HepG2 (cell line): Measurements from ENCODE around the gene GCN1. TPM values are rescaled to one million over a fixed set of nuclear protein-coding genes. Genes with fewer than 3 reads are reported as not detected.
"Not testable (repeated sequence)": the region's sequence is repeated elsewhere in the genome, so short reads cannot be mapped to it uniquely, and the experiment has no call there.

Experiments used
- ATAC-seq: fragments of 200-7000 bp; cut with Tn5 transposase; 3 replicates; pipeline ENCODE4 v1.9.1; 2020; ENCODE audit warnings: mild to moderate bottlenecking, moderate library complexity
- BruUV-seq: library from RNA; stranded (reverse); fragments of 400-500 nt; replicated peaks from 2 replicates; lab custom pipeline; 2021; lab: Mats Ljungman, UMichigan
- CTCF ChIA-PET: fragments of 300-600 bp; formaldehyde crosslinking; extraction: SDS; loops from one replicate; lab custom pipeline; 2021; ENCODE audit warnings: low total read pairs, inconsistent platforms, low intra/inter-chr PET ratio; lab: Yijun Ruan, JAX
- POLR2A ChIA-PET: fragments of 350-600 bp; sonication (Branson Sonifier 250); formaldehyde crosslinking; loops from one replicate; lab custom pipeline; 2020; ENCODE audit warnings: antibody characterized with exemption, inconsistent platforms; lab: Yijun Ruan, JAX
- DNase-seq: peaks from one replicate; pipeline ENCODE4 v3.0.0-alpha.2; 2015; ENCODE audit warnings: low spot score
- FAIRE-seq: peaks from 3 replicates; lab custom pipeline; 2011; peaks lifted over from hg19 to GRCh38; lab: Jason Lieb, UNC
- H2AFZ ChIP-seq: one replicate; pipeline ENCODE4 v1.6.1; 2011; ENCODE audit warnings: low read length, inconsistent platforms
- H3K27ac ChIP-seq: fragments of 300-600 bp; 3 replicates; pipeline ENCODE4 v1.8.0; 2011; ENCODE audit warnings: mixed run types, mild to moderate bottlenecking, mixed read lengths, low read length, inconsistent platforms; ENCODE audit not compliant: insufficient read depth; ENCODE audit errors: extremely low read length
- H3K27me3 ChIP-seq, 2 experiments: fragments of 200-600 bp in 1 of 2; 2 replicates in 1 of 2; 3 replicates in 1 of 2; pipeline versions ENCODE4 v1.6.0 to v1.8.0; 2011; ENCODE audit warnings: low read length in 2 of 2, mild to moderate bottlenecking in 2 of 2, moderate library complexity in 2 of 2, inconsistent platforms in 1 of 2; ENCODE audit not compliant: insufficient read depth in 2 of 2, control insufficient read depth in 1 of 2
- H3K36me3 ChIP-seq, 2 experiments: fragments of 200-600 bp in 1 of 2; replicated peaks in 1 of 2; 2 replicates in 1 of 2; 3 replicates in 1 of 2; pipeline versions ENCODE4 v1.5.1 to v1.8.0; 2011; ENCODE audit warnings: low read length in 2 of 2, inconsistent platforms in 1 of 2; ENCODE audit not compliant: insufficient read depth in 2 of 2, control insufficient read depth in 1 of 2
- H3K4me1 ChIP-seq: 2 replicates; pipeline ENCODE4 v1.5.1; 2012; ENCODE audit warnings: low read length, inconsistent platforms; ENCODE audit not compliant: insufficient read depth
- H3K4me2 ChIP-seq: 2 replicates; pipeline ENCODE4 v1.6.0; 2011; ENCODE audit warnings: low read depth, low read length, inconsistent platforms
- H3K4me3 ChIP-seq, 3 experiments: fragments of 200-600 bp in 1 of 3; sonication (generic), shearing (Covaris generic) in 1 of 3; replicated peaks in 1 of 3; 2 replicates each; pipeline ENCODE4 v1.5.1; 2011 to 2016; ENCODE audit warnings: low read length in 3 of 3, inconsistent platforms in 2 of 3, low read depth in 2 of 3, mild to moderate bottlenecking in 2 of 3, control low read depth in 1 of 3, mixed read lengths in 1 of 3; ENCODE audit not compliant: insufficient read depth in 1 of 3
- H3K79me2 ChIP-seq: one replicate; pipeline ENCODE4 v1.6.1; 2011; ENCODE audit warnings: low read length, inconsistent platforms; ENCODE audit not compliant: insufficient read depth
- H3K9ac ChIP-seq: 2 replicates; pipeline ENCODE4 v1.6.0; 2011; ENCODE audit warnings: mild to moderate bottlenecking, low read depth, low read length, inconsistent platforms; ENCODE audit not compliant: insufficient read depth
- H3K9me3 ChIP-seq: 2 replicates; pipeline ENCODE4 v1.5.1; 2012; ENCODE audit warnings: mild to moderate bottlenecking, low read length
- H4K20me1 ChIP-seq: 2 replicates; pipeline ENCODE4 v1.6.0; 2011; ENCODE audit warnings: inconsistent platforms, mild to moderate bottlenecking, low read length, moderate library complexity; ENCODE audit not compliant: insufficient read depth
- HDAC6 ChIP-seq: fragments of 200-600 bp; sonication (generic); IDR thresholded peaks from 2 replicates; pipeline ENCODE4 v1.7.0; 2017; ENCODE audit warnings: mild to moderate bottlenecking, antibody characterized with exemption, low read length, low read depth
- POLR2A ChIP-seq, 2 experiments: IDR thresholded peaks; 2 replicates each; pipeline ENCODE4 v1.6.1; 2011; ENCODE audit warnings: low read depth in 2 of 2, low read length in 2 of 2, mild to moderate bottlenecking in 1 of 2, moderate library complexity in 1 of 2; ENCODE audit not compliant: insufficient read depth in 1 of 2
- POLR2AphosphoS5 ChIP-seq: IDR thresholded peaks from 2 replicates; pipeline ENCODE4 v1.6.1; 2012; ENCODE audit warnings: low read depth, low read length
- POLR2G ChIP-seq: fragments of 200-400 bp; formaldehyde crosslinking; IDR thresholded peaks from 2 replicates; pipeline ENCODE4 v1.6.1; 2018; ENCODE audit warnings: mild to moderate bottlenecking, low read depth, low read length, moderate library complexity
- RBFOX2 ChIP-seq: fragments of 200-400 bp; formaldehyde crosslinking; IDR thresholded peaks from 2 replicates; pipeline ENCODE4 v1.6.1; 2017; ENCODE audit warnings: low read depth, mild to moderate bottlenecking, low read length
- RBM22 ChIP-seq: fragments of 200-400 bp; formaldehyde crosslinking; optimal IDR thresholded peaks from 2 replicates; pipeline ENCODE3; 2017; ENCODE audit warnings: mild to moderate bottlenecking, low read length, moderate library complexity
- ZNF788 ChIP-seq: sonication (generic); formaldehyde crosslinking; IDR thresholded peaks from 2 replicates; pipeline ENCODE4 v1.5.0; 2020; ENCODE audit warnings: mild to moderate bottlenecking, missing genetic modification reagents, borderline replicate concordance
- WGBS: methylation state at CpG from one replicate; pipeline ENCODE4 v1.1.6; 2017; ENCODE audit warnings: low lambda C conversion rate; 5-methylcytosine and 5-hydroxymethylcytosine counted together
- in situ Hi-C: cut with HindIII; loops from 2 replicates; pipeline ENCODE4 v1.10.0; 2017; ENCODE audit warnings: low pct_unique_long_range_greater_than_20kb; ENCODE audit not compliant: extremely low pct_ligation_motif_present
- intact Hi-C: fragments of 100-400 bp; cut with micrococcal nuclease; formaldehyde crosslinking; loops from one replicate; pipeline ENCODE4 v1.10.0; 2022; ENCODE audit not compliant: unreplicated experiment
- polyA plus RNA-seq, 8 experiments: library from polyadenylated mRNA; depleted of rRNA in 3 of 8; stranded (reverse) in 7 of 8; unstranded in 1 of 8; fragments of >200 nt; fragmentation: Illumina TruSeq in 4 of 8; extraction: Trizol in 4 of 8; gene quantifications; 2 replicates each; pipeline versions ENCODE4 v1.2.1 to v1.2.3, GENCODE V29; 2011 to 2016; ENCODE audit warnings: low read depth in 4 of 8, missing spikeins in 1 of 8, mixed read lengths in 1 of 8; ENCODE audit not compliant: insufficient read depth in 1 of 8
- total RNA-seq, 5 experiments: library from RNA; depleted of rRNA; stranded (reverse); fragments of >200 nt; fragmentation: Illumina TruSeq; extraction: Trizol; gene quantifications; 2 replicates each; pipeline ENCODE4 v1.2.3, GENCODE V29; 2016; ENCODE audit warnings: low read depth in 1 of 5

Gene GCN1
- total and polyA plus RNA-seq, 2 of the 13 experiments (the other 11 are each of a cell fraction or from before 2014, with no cell fraction given) = 58.2 to 83.0 TPM

- H3K4me1 ChIP-seq = peaks cover 60% of the 10 kb centered on the region
- no peak for ATAC-seq
- intact Hi-C loops = no loop called here
- POLR2A ChIA-PET = interaction anchor here (1.2 to 7.9 kb wide), 5 partner anchors 16 to 94 kb away, joined by 3 to 115 read pairs (median 24); partner anchors contain the start of gene RNU4-2
- DNase-seq = no peak
- CTCF ChIA-PET = no interaction called here
- peaks cover 4 to 38% of the 10 kb centered on the region in 2 experiments for H3K36me3 ChIP-seq
- H3K9me3 ChIP-seq = no peaks in the 10 kb centered on the region
- no peak overlapping the region for H2AFZ ChIP-seq
- H3K9ac ChIP-seq = no peak overlapping the region
- BruUV-seq = TSS peak; percentile 5
- peak overlapping the region; percentile 8; the same call in 1 of the 2 replicates for H3K4me2 ChIP-seq
- peaks cover 62% of the 10 kb centered on the region for H3K79me2 ChIP-seq
- no peaks in the 10 kb centered on the region; a peak in 1 of 5 replicates for H3K27me3 ChIP-seq
- 92% methylated on average over 4 of the region's 4 CpGs for WGBS
- H3K27ac ChIP-seq = no peak overlapping the region
- peaks cover 31% of the 10 kb centered on the region for H4K20me1 ChIP-seq
- in situ Hi-C loops = no loop called here
- H3K4me3 ChIP-seq = 0 out of 6 replicates have a peak overlapping the region, but pooled peaks of 1 of the 3 experiments have one; percentile 2
- TF ChIP-seq ZNF788 (no peak), POLR2AphosphoS5 (peak; percentile 56; the same call in 1 of the 2 replicates), POLR2A (IDR thresholded peaks at IDR 0.05; ENCODE audit: insufficient read depth in 1 of 2, low read depth in 2 of 2, low read length in 2 of 2) (peak in 1 of 2 experiments; percentile 38; a peak in 2 of 4 replicates), RBFOX2 (peak; percentile 57; the same call in 1 of the 2 replicates), RBM22 (peak; percentile 42), HDAC6 (no peak)
- FAIRE-seq = no peak
These were observed 3.0 kb upstream of the GCN1 start for GRCh38 chr12:120197542-120197887.

DNA sequence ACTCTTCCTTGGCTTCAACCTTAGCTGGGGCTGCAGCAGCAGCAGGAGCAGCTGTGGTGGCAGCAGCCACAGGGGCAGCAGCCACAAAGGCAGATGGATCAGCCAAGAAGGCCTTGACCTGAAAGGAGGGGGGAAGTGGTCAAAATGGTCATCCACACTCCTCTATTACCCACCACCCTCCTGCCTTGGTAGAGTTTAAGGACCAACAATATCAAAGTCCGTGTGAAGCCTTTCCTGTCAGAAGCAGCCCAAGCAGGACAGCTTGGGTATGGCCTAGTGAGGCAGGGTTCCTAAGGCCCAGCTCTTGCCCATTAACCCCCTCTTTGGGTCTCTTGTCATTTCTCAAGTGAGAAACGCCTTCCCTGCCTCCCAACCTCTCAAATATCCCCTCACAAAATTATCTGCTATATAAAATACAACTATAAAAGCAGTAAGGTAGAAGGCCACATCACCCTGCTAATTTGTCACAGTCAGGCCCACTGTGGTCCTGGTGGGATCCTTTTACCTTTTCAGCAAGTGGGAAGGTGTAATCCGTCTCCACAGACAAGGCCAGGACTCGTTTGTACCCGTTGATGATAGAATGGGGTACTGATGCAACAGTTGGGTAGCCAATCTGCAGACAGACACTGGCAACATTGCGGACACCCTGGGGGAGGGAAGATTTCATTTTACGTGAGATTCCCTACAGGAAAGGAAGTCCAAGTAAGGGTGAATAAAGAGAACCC lies 2.5 kb upstream of the GCN1 start:
- H3K9me3 ChIP-seq, FAIRE-seq, ATAC-seq, intact Hi-C loops, H2AFZ ChIP-seq, H3K27me3 ChIP-seq, H3K27ac ChIP-seq, H3K4me3 ChIP-seq, BruUV-seq, CTCF ChIA-PET, H3K9ac ChIP-seq, DNase-seq, in situ Hi-C loops: not testable (repeated sequence)
- H3K4me1 ChIP-seq = peaks cover 61% of the 10 kb centered on the region
- 74% methylated on average over 7 of the region's 7 CpGs for WGBS
- peaks cover 32% of the 10 kb centered on the region for H4K20me1 ChIP-seq
- peak overlapping the region; percentile 8 for H3K4me2 ChIP-seq
- POLR2A ChIA-PET = interaction anchor here (0.8 to 7.9 kb wide), 8 partner anchors 11 to 94 kb away, joined by 3 to 115 read pairs (median 8); partner anchors contain the start of genes RAB35 and RNU4-2
- H3K36me3 ChIP-seq = peaks cover 4 to 38% of the 10 kb centered on the region in 2 experiments
- peaks cover 63% of the 10 kb centered on the region for H3K79me2 ChIP-seq
- 0 out of 2 replicates have a peak, but pooled peaks have one; percentile 44 for TF ChIP-seq RBFOX2
- 0 out of 2 replicates have a peak, but pooled peaks have one; percentile 50 for TF ChIP-seq POLR2AphosphoS5
- TF ChIP-seq POLR2G = peak; percentile 50; the same call in 1 of the 2 replicates
- TF ChIP-seq RBM22 = peak; percentile 70
